Hematopoietic multipotent progenitor cell treated with erythropoietin and hydrocortisone succinate and interleukin-3 and kit ligand, for 6 days (in vitro differentiated cells): ENCODE results near the gene FBLN2.

ENCODE experiments used
- DNase-seq: peaks from one replicate; pipeline ENCODE4 v3.0.0-alpha.2; 2015

Gene FBLN2

DNA sequence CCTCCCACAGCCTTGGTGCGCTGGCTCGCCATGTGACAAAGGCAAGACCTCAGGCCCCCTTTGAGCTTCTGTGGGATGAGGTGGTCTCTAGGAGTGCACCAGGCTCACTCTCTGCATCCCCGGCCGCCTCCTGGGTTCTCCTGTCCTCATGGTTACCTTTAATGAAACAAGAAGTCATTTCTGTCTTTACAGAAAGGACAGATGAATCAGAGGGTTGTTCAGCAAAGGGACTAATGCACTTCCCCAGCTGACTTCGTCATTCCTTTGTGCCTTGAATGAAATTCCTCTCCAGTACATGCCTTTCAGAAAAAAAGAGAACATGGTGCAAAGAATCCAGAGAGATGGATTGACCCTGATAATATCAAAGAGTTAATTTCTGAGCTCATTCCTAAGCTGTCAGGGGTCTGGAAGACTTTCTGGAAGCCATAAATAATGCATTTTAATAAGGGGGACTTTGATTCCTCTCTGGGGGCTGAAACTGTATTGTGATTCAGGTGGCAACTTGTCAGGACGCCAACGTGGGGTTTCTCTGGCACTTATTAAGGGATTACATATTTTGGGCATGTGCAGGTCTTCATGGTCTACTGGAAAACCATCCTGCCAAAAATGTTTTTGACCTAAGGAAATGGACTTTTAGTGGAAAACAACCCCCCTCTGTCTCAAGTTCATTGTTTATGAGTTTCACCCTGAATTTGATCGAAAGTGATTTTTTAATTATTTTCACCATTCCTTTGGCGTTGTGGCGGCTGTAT lies 122.7 kb downstream of the FBLN2 start:
- DNase-seq: no peak

DNA sequence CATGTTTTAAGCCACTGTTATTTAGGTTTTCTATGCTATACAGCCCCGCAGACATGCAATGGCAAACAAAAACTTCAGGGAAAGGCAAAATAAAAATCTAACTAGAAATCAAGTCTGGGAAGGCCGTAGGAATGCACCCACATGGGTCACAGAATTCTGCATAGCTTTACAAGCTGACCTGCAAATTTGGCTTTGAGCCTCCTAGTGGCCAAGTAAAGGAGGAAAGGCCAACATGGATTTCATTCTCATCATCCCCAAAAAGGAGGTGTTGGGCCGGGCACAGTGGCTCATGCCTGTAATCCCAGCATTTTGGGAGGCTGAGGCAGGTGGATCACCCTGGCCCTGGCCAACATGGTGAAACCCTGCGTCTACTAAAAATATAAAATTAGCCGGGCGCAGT lies 124.3 kb downstream of the FBLN2 start:
- peak; percentile 36 for DNase-seq

DNA sequence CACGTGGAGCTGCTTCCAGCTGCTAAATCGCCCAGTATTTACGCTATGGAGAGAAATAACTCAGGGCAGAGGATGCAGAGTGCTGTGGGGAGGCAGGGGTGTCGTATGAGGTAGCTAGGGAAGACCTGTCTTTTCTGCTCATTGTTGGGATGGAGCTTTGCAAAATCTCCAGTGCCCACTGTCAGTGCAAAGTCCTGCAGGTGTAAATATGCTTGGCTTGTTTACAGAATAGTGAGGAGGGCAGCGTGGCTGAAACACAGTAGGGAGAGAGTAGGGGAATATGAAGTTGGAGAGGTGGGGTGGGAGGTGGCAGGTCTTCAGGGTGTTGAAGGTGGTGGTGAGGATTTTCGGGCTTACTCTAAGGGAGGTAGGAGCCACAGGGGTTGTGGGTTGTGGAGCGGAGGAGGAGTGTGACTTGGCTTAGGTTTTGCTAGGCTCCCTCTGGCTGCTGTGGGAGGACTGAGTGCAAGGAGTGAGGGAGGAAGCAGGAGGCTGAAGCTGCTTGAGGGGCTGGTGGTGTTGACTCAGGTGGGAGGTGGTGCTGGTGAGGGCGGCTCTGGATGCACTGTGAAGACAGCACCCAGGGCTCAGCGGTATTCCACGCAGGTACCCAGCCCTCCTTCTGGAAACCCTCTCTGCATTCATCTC lies 125.7 kb downstream of the FBLN2 start:
- no peak for DNase-seq

DNA sequence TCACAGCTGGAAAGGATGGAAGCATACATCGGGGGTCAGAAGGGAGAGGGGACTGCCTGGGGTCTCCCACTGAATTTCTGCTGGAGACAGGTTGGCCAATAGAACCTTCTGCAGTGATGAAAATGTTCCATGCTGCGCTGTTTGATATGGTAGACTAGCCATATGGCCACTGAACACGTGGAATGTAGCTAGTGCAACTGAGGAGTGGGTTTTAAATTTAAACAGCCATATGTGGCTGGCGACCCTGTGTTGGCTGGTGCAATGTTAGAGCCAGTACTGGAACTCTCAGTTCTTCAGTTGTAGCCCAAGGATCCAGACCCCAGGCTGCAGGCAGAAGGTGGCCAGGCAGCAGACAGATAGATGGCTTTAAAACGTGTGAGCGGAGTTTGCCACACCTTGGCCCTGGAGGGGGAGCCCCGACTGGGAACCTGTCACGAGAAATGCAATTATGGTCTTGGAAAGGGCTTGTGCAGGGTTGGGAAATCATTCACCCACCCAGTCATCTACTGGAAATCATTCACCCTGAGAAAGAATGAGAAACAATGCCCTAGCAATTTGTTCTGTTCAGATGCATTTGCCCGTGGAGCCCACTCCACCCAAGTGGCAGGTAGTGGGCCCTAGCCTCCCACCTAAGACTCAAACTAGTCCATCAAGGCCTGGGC lies 127.6 kb downstream of the FBLN2 start:
- DNase-seq: no peak

DNA sequence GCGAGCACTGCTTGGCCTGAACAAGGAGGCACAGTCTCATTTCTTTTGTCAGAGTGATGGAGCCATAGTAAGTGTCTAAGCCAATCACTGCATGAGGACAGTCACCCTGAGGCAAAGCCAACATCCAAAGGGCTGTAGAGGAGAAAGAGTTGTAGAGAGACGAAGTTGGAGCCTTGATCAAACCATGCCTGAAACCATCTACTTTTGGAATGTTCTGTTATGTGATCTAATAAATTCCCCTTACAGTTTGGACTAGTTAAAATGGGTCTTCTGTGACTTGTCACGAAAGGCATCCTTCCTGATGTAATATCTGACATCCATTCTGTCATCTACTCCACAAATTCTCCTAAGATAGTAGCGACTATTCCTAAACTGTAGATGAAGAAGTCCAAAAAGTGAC lies 128.3 kb downstream of the FBLN2 start:
- no peak for DNase-seq

DNA sequence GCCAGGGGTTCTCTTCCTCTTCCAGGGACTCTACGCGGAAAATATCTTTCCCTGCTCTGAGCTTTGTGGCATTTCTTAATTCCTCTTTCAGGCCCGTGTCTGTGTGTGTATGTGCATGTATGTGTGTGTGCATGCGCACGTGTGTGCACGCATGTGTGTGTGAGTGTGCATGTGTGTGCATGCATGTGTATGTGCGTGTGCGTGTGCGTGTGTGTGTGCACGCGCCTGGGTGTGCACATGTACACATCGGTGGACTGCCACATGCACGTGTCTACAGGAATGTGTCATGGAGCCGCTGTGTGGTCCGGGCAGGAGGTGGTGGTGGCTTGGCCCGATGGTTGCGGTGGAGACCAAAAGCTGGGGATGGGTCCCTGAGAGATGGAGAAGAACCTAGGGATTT lies 133.0 kb downstream of the FBLN2 start:
- no peak for DNase-seq

DNA sequence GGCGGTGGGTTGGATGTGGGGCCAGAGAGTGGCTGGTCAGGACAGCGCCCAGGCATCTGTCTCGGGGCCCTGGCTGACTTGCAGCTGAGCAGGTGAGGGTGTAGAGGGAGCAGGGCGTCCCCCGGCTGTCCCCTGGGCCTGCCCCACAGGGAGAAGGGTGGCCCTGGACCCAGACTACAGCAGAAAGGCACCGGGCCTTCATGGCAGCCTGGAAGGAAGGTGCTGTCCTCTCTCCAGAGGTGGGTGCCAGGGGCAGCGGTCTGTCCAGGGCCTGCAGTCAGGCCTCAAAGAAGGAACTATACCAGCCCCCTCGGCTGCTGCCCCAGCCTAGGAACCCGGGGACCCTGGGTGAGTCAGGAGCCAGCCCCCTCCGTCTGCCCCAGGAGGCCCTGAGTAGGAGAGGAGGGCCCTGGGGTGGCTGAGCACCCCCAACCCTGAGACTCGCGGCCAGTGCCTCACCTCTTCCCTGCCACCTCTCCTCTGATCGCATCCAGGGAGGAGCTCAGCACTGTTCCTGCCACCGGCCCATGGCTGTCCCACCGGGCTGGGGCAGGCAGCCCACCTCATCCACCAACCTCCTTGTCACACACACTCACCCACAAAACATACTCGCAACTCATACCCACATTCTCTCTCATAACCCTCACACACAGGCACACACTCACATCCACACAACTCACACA lies 133.5 kb downstream of the FBLN2 start:
- DNase-seq: no peak

DNA sequence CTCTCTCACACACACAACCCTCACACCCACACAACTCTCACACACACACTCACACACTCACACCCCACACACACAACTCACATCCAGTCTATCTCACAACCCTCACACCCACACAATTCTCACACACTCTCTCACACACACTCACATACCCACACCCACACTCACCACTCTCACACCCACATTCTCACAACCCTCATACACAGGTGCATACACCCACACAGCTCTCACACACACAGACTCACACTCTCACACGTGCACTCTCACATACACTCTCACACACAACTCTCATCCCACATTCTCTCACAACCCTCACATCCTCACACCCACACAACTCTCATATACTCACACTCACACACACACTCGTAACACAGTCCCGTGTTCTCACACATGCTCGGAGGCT lies 134.4 kb downstream of the FBLN2 start:
- DNase-seq: no peak

DNA sequence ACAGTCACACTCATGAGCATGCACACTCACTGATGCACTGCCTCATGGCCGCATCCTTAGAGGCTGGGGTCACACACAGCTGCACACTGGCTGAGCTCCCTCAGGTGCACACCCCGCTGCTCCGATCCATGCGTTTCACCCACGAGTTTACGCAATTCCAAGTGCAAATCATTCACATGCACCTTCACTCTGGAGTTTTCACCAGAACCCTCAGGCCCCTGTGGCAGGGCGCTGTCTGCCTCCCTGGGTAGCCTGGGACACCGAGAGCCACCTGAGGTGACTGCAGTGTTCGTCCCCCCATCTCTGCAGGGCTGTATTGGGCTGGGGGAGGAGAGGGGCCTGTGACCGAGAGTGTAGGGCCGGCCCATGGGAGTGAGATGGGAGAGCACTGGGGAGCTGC lies 134.8 kb downstream of the FBLN2 start:
- no peak for DNase-seq

DNA sequence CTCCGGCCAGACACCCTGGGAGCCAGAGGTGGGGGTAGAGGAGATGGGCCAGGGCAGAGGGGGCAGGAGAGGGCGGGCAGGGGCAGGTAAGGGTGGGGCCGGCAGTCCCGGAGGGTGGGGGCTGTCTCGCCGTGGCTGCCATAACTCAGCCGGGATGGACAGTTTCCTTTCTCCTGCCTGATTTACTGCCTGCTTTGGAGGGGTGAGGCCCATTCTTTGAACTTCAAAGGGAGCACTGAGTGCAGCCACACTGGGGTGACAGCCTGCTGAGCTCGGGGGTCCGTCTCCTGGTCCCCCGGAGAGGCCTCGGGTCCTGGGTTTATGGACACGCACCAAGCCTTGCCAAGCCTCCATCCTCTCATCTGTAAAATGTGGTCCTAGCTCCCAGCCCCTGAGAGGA lies 135.4 kb downstream of the FBLN2 start:
- DNase-seq: no peak

DNA sequence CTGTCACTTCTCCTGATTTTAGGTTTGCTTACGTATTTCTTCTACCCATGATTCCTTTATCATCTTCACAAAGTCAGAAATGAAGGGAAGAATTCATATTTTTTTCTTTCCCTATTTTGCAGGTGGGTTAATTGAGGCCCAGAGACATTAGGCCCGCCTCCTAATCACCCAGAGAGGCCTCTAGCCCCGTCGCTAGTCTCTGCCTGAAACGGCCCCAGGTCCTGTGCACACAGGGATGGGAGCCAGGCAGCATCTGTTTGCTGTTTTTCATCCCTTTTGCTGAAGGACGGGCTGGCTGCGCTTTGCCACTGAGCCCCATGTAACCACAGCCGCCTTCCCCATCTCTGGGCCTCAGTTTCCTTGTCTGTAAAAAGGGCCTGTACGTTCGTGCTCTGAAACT lies 135.9 kb downstream of the FBLN2 start:
- no peak for DNase-seq

DNA sequence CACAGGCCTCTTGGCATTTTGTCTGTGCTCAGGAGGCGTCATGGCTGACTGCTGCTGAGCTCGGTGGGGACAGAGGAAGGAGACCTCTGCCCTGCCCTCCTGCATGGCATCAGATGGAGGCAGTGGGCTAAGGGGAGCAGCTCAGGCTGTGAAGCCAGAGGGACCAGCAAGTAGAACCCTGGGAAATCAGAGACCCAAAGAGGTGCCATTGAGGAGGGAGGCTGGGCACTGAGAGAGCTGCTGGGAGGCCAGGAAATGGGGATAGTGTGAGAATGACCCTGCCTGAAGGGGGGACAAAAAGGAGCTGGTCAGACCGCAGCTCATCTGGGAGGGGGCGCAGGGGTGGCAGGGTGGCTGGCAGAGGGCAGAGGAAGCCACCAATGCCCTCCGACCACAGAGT lies 136.8 kb downstream of the FBLN2 start:
- DNase-seq: no peak

DNA sequence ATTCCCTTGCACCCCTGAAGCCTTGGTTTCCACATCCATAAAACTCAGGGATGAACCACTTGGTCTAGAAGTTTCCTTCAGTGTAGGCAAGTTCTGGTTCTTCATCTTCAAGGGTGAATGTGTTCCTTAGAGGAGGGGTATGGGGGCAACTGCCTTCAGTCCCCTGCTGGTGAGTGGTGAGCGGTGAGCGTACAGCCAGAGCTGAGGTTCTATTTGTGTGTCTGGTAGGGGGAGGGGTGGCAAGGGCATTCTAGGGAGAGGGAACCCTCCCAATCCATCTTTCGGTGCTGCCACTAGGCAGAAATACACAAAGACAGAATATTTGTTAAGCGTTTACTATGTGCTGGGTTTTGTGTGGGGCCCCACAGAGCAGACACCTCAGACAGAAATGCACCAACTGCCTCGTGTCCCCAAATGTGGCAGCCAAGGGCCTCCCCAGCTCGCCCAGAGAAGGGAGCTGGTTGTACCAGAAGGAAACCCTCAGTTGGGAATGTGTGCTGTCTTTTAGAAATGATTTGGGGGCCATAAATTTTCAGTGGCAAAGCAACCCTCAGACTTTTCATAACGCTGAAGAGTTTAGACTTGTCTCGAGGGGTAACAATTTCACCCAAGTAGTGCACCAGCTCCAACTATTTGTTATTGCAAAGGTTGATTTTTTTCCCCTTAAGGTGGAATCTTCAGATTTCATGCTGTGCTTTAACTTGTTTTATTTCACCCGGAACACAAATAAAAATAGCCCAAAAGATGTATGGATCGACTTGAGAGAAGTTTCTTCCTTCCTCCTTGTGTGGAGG lies 137.6 kb downstream of the FBLN2 start:
- DNase-seq: no peak

DNA sequence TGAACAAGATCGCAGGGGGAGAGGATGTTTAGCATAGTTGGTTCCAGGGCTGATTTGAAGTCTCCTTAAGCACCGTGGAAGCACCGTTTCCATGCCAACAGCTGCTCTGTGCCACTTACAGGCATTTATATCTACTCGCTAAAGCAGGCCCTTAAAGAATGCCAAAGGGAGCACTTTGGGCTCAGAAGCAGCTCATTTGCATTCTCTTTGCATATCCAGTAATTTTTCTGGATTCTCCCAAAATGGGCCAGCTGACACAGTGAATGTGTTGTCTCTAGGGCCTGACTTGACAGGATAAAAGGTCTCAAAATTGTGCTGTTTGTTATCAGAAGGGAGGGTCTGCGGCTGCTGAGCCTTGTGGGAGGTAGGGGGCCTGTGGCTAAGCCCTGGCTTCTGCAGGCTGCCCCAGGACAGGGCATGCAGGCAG lies 138.6 kb downstream of the FBLN2 start:
- no peak for DNase-seq
